ENCODE measurements around the gene SCYGR5. TPM values are rescaled to one million over a fixed set of nuclear protein-coding genes. Genes with fewer than 3 reads are reported as not detected.
A peak's percentile ranks its signal among the peaks of the same experiment; 100 is the strongest.

SCYGR5 gene
- total RNA-seq, 1 donor from 2014 or later, result not detected

DNA sequence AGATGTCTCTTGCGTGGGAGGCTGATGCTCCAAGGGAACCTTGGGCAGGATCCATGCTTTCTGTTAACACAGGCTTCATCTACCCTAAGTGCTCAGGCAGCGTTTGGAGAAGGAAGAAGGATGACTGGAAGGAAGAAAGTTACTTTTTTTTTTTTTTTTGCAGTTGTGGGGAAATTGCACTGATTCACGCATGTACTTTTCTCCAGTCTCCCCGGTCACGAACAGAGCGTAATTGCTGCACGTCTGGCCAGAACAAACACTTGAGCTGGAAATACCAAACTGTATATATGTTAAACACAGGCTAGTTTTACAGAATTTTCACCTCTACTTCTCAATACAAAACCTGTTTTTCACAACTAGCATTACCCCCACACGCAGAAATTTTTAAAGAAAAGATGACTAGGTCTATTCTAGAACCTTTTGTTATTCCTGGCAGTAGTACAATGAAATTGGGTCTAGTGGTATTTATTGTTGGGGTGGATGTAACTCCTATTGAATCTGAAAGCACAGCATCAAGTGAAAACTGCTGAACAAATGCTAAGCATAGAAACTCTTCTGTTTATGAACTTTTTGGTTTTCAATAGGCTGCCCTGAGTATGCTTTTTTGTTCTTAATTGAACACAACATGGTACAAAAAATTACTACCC lies 9.3 kb upstream of the SCYGR5 start:
- peaks cover 7% of the 10 kb centered on the region for H3K4me1 ChIP-seq (ENCODE audit: insufficient read depth, low read length)
- no peaks in the 10 kb centered on the region for H3K27me3 Mint-ChIP-seq (ENCODE audit: low read depth, unreplicated experiment)
- H4K20me1 ChIP-seq (ENCODE audit: insufficient read depth, low read length), result no peaks in the 10 kb centered on the region
- peaks cover 14% of the 10 kb centered on the region for H3K4me1 Mint-ChIP-seq (ENCODE audit: low read depth, unreplicated experiment)
- peak overlapping the region; percentile 57 for H3K27ac ChIP-seq (ENCODE audit: low read depth, low read length)
- H3K4me3 Mint-ChIP-seq (ENCODE audit: unreplicated experiment), result no peak overlapping the region
- no peak overlapping the region for H3K4me3 ChIP-seq (ENCODE audit: insufficient read depth, low read depth, low read length)
- no peaks in the 10 kb centered on the region for H3K9me3 ChIP-seq (ENCODE audit: insufficient read depth, low read depth, low read length)
- no peaks in the 10 kb centered on the region for H3K27me3 ChIP-seq (ENCODE audit: insufficient read depth, low read length)
- no peaks in the 10 kb centered on the region for H3K79me2 ChIP-seq (ENCODE audit: insufficient read depth, low read length)
- no peak overlapping the region for H2AFZ ChIP-seq (ENCODE audit: low read depth, low read length)
- FAIRE-seq (no peak), DNase-seq (ENCODE audit: low read depth) (peak; percentile 62)
- H3K27ac Mint-ChIP-seq (ENCODE audit: unreplicated experiment), result no peak overlapping the region
- no peaks in the 10 kb centered on the region for H3K36me3 ChIP-seq (ENCODE audit: insufficient read depth, low read length)
- H3K36me3 Mint-ChIP-seq (ENCODE audit: low read depth, unreplicated experiment), result no peaks in the 10 kb centered on the region
- H3K9me3 Mint-ChIP-seq (ENCODE audit: unreplicated experiment), result peaks cover 2% of the 10 kb centered on the region
- H3K9ac ChIP-seq (ENCODE audit: low read length), result no peak overlapping the region
- TF ChIP-seq, protein P1, sequence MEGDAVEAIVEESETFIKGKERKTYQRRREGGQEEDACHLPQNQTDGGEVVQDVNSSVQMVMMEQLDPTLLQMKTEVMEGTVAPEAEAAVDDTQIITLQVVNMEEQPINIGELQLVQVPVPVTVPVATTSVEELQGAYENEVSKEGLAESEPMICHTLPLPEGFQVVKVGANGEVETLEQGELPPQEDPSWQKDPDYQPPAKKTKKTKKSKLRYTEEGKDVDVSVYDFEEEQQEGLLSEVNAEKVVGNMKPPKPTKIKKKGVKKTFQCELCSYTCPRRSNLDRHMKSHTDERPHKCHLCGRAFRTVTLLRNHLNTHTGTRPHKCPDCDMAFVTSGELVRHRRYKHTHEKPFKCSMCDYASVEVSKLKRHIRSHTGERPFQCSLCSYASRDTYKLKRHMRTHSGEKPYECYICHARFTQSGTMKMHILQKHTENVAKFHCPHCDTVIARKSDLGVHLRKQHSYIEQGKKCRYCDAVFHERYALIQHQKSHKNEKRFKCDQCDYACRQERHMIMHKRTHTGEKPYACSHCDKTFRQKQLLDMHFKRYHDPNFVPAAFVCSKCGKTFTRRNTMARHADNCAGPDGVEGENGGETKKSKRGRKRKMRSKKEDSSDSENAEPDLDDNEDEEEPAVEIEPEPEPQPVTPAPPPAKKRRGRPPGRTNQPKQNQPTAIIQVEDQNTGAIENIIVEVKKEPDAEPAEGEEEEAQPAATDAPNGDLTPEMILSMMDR (IDR thresholded peaks at IDR 0.05; ENCODE audit: insufficient read depth, low read depth, low read length), result no peak
- no peak for TF ChIP-seq EZH2 (IDR thresholded peaks at IDR 0.05; ENCODE audit: insufficient read depth, low read length)
- H3K4me2 ChIP-seq (ENCODE audit: low read length), result peak overlapping the region; percentile 26

DNA sequence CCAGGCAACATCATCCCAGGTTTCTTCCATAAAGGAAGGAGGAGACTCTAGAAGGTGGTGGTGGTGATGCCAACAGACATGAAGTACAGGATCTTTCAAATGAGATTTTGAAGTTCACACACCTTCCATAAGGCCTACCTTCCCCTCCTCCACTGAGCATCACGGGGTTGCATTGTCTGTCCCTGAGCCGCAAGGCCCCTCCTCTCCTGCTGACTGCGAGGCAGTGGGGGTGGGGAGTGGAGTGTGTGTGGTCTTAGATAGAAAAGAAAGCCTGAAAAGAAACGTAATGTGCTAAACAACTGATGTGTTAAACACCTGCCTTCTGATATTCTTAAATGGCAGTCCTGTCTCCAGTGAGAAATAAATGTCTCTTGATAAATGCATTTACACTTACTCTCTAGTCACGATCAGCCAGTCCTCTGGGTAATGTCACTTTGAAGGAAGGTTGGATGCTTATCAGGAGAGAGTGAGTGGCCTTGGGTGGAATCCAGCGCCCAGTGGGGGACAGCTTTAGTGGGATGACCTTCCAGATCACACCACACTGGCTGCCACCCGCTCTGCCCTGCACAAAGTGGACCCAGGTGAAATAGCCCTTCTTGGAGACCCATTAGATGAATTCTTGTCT lies 5.5 kb upstream of the SCYGR5 start:
- FAIRE-seq (no peak), DNase-seq (ENCODE audit: low read depth) (no peak)
- no peak overlapping the region for H3K9ac ChIP-seq (ENCODE audit: low read length)
- H2AFZ ChIP-seq (ENCODE audit: low read depth, low read length), result no peak overlapping the region
- no peak overlapping the region for H3K4me3 ChIP-seq (ENCODE audit: insufficient read depth, low read depth, low read length)
- TF ChIP-seq EZH2 (IDR thresholded peaks at IDR 0.05; ENCODE audit: insufficient read depth, low read length), result no peak
- TF ChIP-seq, protein P1 (IDR thresholded peaks at IDR 0.05; ENCODE audit: insufficient read depth, low read depth, low read length), result no peak
- H3K9me3 Mint-ChIP-seq (ENCODE audit: unreplicated experiment), result no peaks in the 10 kb centered on the region
- no peaks in the 10 kb centered on the region for H3K27me3 ChIP-seq (ENCODE audit: insufficient read depth, low read length)
- no peaks in the 10 kb centered on the region for H4K20me1 ChIP-seq (ENCODE audit: insufficient read depth, low read length)
- H3K27ac ChIP-seq (ENCODE audit: low read depth, low read length), result no peak overlapping the region
- H3K36me3 Mint-ChIP-seq (ENCODE audit: low read depth, unreplicated experiment), result no peaks in the 10 kb centered on the region
- no peak overlapping the region for H3K4me3 Mint-ChIP-seq (ENCODE audit: unreplicated experiment)
- H3K4me1 ChIP-seq (ENCODE audit: insufficient read depth, low read length), result no peaks in the 10 kb centered on the region
- no peaks in the 10 kb centered on the region for H3K36me3 ChIP-seq (ENCODE audit: insufficient read depth, low read length)
- no peak overlapping the region for H3K4me2 ChIP-seq (ENCODE audit: low read length)
- no peaks in the 10 kb centered on the region for H3K9me3 ChIP-seq (ENCODE audit: insufficient read depth, low read depth, low read length)
- peaks cover 9% of the 10 kb centered on the region for H3K4me1 Mint-ChIP-seq (ENCODE audit: low read depth, unreplicated experiment)
- no peaks in the 10 kb centered on the region for H3K79me2 ChIP-seq (ENCODE audit: insufficient read depth, low read length)
- H3K27ac Mint-ChIP-seq (ENCODE audit: unreplicated experiment), result no peak overlapping the region
- H3K27me3 Mint-ChIP-seq (ENCODE audit: low read depth, unreplicated experiment), result no peaks in the 10 kb centered on the region

DNA sequence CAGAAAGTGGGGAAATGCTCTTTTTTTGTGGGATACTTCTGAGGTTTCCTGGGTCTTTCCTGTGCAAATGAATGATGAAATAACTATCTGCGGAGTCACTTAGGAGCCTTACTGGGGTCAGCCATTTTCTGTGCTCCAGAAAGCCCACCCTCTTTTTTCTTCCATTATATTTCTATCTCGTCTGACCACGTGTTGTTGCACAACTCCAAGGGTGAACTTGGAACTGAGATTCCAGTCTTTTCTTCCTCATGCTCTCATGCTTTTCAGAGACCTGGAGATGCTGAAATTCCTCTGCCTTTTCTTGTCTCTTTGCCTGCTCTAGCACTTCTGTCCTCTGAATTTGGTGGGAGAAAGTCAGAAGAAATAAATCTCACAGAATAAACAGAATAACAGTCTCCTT lies 4.8 kb upstream of the SCYGR5 start:
- Mint-ChIP-seq H3K4me1 (ENCODE audit: low read depth, unreplicated experiment) (peaks cover 9% of the 10 kb centered on the region), H3K4me3 (ENCODE audit: unreplicated experiment) (no peak overlapping the region), H3K9me3 (ENCODE audit: unreplicated experiment) (no peaks in the 10 kb centered on the region), H3K27ac (ENCODE audit: unreplicated experiment) (no peak overlapping the region), H3K36me3 (ENCODE audit: low read depth, unreplicated experiment) (no peaks in the 10 kb centered on the region), H3K27me3 (ENCODE audit: low read depth, unreplicated experiment) (no peaks in the 10 kb centered on the region)
- Histone ChIP-seq H3K4me1 (ENCODE audit: insufficient read depth, low read length) (no peaks in the 10 kb centered on the region), H3K9me3 (ENCODE audit: insufficient read depth, low read depth, low read length) (no peaks in the 10 kb centered on the region), H2AFZ (ENCODE audit: low read depth, low read length) (no peak overlapping the region), H4K20me1 (ENCODE audit: insufficient read depth, low read length) (no peaks in the 10 kb centered on the region), H3K4me2 (ENCODE audit: low read length) (no peak overlapping the region), H3K27ac (ENCODE audit: low read depth, low read length) (no peak overlapping the region), H3K4me3 (ENCODE audit: insufficient read depth, low read depth, low read length) (no peak overlapping the region), H3K36me3 (ENCODE audit: insufficient read depth, low read length) (no peaks in the 10 kb centered on the region), H3K9ac (ENCODE audit: low read length) (no peak overlapping the region), H3K79me2 (ENCODE audit: insufficient read depth, low read length) (no peaks in the 10 kb centered on the region), H3K27me3 (ENCODE audit: insufficient read depth, low read length) (no peaks in the 10 kb centered on the region)
- FAIRE-seq, result no peak
- TF ChIP-seq EZH2 (IDR thresholded peaks at IDR 0.05; ENCODE audit: insufficient read depth, low read length), result no peak
- TF ChIP-seq, protein P1 (IDR thresholded peaks at IDR 0.05; ENCODE audit: insufficient read depth, low read depth, low read length), result no peak
- DNase-seq (ENCODE audit: low read depth), result no peak
